ENCODE measurements around the gene CPSF3.

CPSF3 gene

GRCh38 chr2:9422321-9423099 lies 944 bp upstream of the CPSF3 start:
- H3K18ac ChIP-seq (ENCODE audit: low read length): peak overlapping the region; percentile 95
- H2AK5ac ChIP-seq (ENCODE audit: low read depth, low read length): no peak overlapping the region
- peaks cover 7% of the 10 kb centered on the region for H3K79me1 ChIP-seq (ENCODE audit: low read depth, low read length)
- H3K4me2 ChIP-seq (ENCODE audit: insufficient read depth, low read length, poor library complexity, severe bottlenecking): peak overlapping the region; percentile 92
- no peak overlapping the region for H2BK12ac ChIP-seq (ENCODE audit: low read length)
- H3K4me1 ChIP-seq (ENCODE audit: control insufficient read depth in 2 of 2, insufficient read depth in 1 of 2, low read depth in 1 of 2, low read length in 2 of 2): peaks cover 11 to 13% of the 10 kb centered on the region in 2 donors
- no peak overlapping the region for H3K4ac ChIP-seq (ENCODE audit: low read length)
- H3K9ac ChIP-seq (ENCODE audit: low read depth, low read length, poor library complexity): peak overlapping the region; percentile 82
- H2BK120ac ChIP-seq (ENCODE audit: low read depth, low read length): no peak overlapping the region
- peak overlapping the region; percentile 88 for H2AFZ ChIP-seq (ENCODE audit: low read length)
- H3K9me3 ChIP-seq (replicated peaks in 1 of 2; ENCODE audit: control insufficient read depth in 2 of 2, insufficient read depth in 1 of 2, low read depth in 1 of 2, low read length in 2 of 2): no peaks in the 10 kb centered on the region
- peak overlapping the region; percentile 32 for H3K23ac ChIP-seq (ENCODE audit: low read depth, low read length, poor library complexity)
- H3K27me3 ChIP-seq (ENCODE audit: control insufficient read depth in 3 of 3, insufficient read depth in 3 of 3, low read depth in 1 of 3, low read length in 3 of 3): no peaks in the 10 kb centered on the region
- peak; percentile 27 for DNase-seq (ENCODE audit: low spot score)
- WGBS, 2 donors (ENCODE audit: extremely low coverage in 2 of 2, insufficient read length in 2 of 2, insufficient replicate concordance in 1 of 2): no CpG with 5 or more reads among the region's 42 CpGs
- peak overlapping the region; percentile 43 for H2BK5ac ChIP-seq (ENCODE audit: low read length)
- H3K14ac ChIP-seq (ENCODE audit: low read length): no peak overlapping the region
- peaks cover 1 to 32% of the 10 kb centered on the region in 2 donors for H3K36me3 ChIP-seq (replicated peaks in 1 of 2; ENCODE audit: control insufficient read depth in 2 of 2, insufficient read depth in 2 of 2, low read length in 2 of 2)
- H4K8ac ChIP-seq (ENCODE audit: low read depth, low read length): no peak overlapping the region
- no peak overlapping the region for H4K91ac ChIP-seq (ENCODE audit: low read depth, low read length, poor library complexity)
- H3K4me3 ChIP-seq (ENCODE audit: low read length in 2 of 2): peak overlapping the region; percentile 76 to 93
- H2BK15ac ChIP-seq (ENCODE audit: low read length): no peak overlapping the region
- no peak overlapping the region for H3K27ac ChIP-seq (replicated peaks; ENCODE audit: low read length)

DNA sequence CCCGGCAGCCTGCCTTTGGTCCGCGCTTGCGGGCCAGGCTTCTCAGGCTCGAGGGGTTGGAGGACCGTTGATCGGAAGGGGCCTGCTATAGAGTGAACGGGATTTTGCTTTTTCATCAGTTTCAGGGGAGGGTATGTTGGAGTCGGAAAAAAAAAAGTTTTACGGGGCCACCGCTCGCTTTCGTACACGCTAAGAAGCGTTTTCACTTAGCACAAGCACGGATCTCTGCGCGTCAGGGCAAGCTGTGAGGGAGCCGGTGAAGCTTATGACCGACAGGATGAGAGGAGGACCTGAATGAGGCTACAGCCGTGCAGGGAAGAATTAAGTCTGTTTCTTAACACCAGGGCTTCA lies 443 bp downstream of the CPSF3 start:
- Histone ChIP-seq H3K18ac (ENCODE audit: low read length) (peak overlapping the region; percentile 97), H3K27ac (replicated peaks; ENCODE audit: low read length) (peak overlapping the region; percentile 87), H3K9me3 (replicated peaks in 1 of 2; ENCODE audit: control insufficient read depth in 2 of 2, insufficient read depth in 1 of 2, low read depth in 1 of 2, low read length in 2 of 2) (no peaks in the 10 kb centered on the region), H4K8ac (ENCODE audit: low read depth, low read length) (no peak overlapping the region), H3K14ac (ENCODE audit: low read length) (no peak overlapping the region), H3K4ac (ENCODE audit: low read length) (no peak overlapping the region), H3K79me1 (ENCODE audit: low read depth, low read length) (peaks cover 7% of the 10 kb centered on the region), H2BK15ac (ENCODE audit: low read length) (peak overlapping the region; percentile 49), H3K4me1 (ENCODE audit: control insufficient read depth in 2 of 2, insufficient read depth in 1 of 2, low read depth in 1 of 2, low read length in 2 of 2) (peaks cover 11 to 13% of the 10 kb centered on the region in 2 donors), H2BK5ac (ENCODE audit: low read length) (peak overlapping the region; percentile 43), H2BK12ac (ENCODE audit: low read length) (no peak overlapping the region), H3K4me3 (ENCODE audit: low read length in 2 of 2) (peak overlapping the region; percentile 76 to 94), H3K9ac (ENCODE audit: low read depth, low read length, poor library complexity) (peak overlapping the region; percentile 97), H4K91ac (ENCODE audit: low read depth, low read length, poor library complexity) (no peak overlapping the region), H3K36me3 (replicated peaks in 1 of 2; ENCODE audit: control insufficient read depth in 2 of 2, insufficient read depth in 2 of 2, low read length in 2 of 2) (peaks cover 3 to 33% of the 10 kb centered on the region in 2 donors), H2AFZ (ENCODE audit: low read length) (peak overlapping the region; percentile 88), H2BK120ac (ENCODE audit: low read depth, low read length) (peak overlapping the region; percentile 23), H3K4me2 (ENCODE audit: insufficient read depth, low read length, poor library complexity, severe bottlenecking) (peak overlapping the region; percentile 92), H3K27me3 (ENCODE audit: control insufficient read depth in 3 of 3, insufficient read depth in 3 of 3, low read depth in 1 of 3, low read length in 3 of 3) (no peaks in the 10 kb centered on the region), H2AK5ac (ENCODE audit: low read depth, low read length) (no peak overlapping the region), H3K23ac (ENCODE audit: low read depth, low read length, poor library complexity) (peak overlapping the region; percentile 82)
- DNase-seq (ENCODE audit: low spot score): no peak
- no CpG with 5 or more reads among the region's 21 CpGs for WGBS, 2 donors (ENCODE audit: extremely low coverage in 2 of 2, insufficient read length in 2 of 2, insufficient replicate concordance in 1 of 2)

- Histone ChIP-seq H3K18ac (ENCODE audit: low read length) (no peak overlapping the region), H2BK12ac (ENCODE audit: low read length) (no peak overlapping the region), H3K9ac (ENCODE audit: low read depth, low read length, poor library complexity) (no peak overlapping the region), H2AFZ (ENCODE audit: low read length) (no peak overlapping the region), H2BK5ac (ENCODE audit: low read length) (peak overlapping the region; percentile 43), H3K36me3 (replicated peaks in 1 of 2; ENCODE audit: control insufficient read depth in 2 of 2, insufficient read depth in 2 of 2, low read length in 2 of 2) (peaks cover 5 to 40% of the 10 kb centered on the region in 2 donors), H4K91ac (ENCODE audit: low read depth, low read length, poor library complexity) (no peak overlapping the region), H3K79me1 (ENCODE audit: low read depth, low read length) (peaks cover 7% of the 10 kb centered on the region), H3K27me3 (ENCODE audit: control insufficient read depth in 3 of 3, insufficient read depth in 3 of 3, low read depth in 1 of 3, low read length in 3 of 3) (no peaks in the 10 kb centered on the region), H2AK5ac (ENCODE audit: low read depth, low read length) (no peak overlapping the region), H3K9me3 (replicated peaks in 1 of 2; ENCODE audit: control insufficient read depth in 2 of 2, insufficient read depth in 1 of 2, low read depth in 1 of 2, low read length in 2 of 2) (no peaks in the 10 kb centered on the region), H3K4me3 (ENCODE audit: low read length in 2 of 2) (peak overlapping the region; percentile 76 to 94), H3K27ac (replicated peaks; ENCODE audit: low read length) (no peak overlapping the region), H3K23ac (ENCODE audit: low read depth, low read length, poor library complexity) (no peak overlapping the region), H4K8ac (ENCODE audit: low read depth, low read length) (no peak overlapping the region), H3K4me2 (ENCODE audit: insufficient read depth, low read length, poor library complexity, severe bottlenecking) (peak overlapping the region; percentile 92), H2BK120ac (ENCODE audit: low read depth, low read length) (no peak overlapping the region), H3K4ac (ENCODE audit: low read length) (no peak overlapping the region), H3K14ac (ENCODE audit: low read length) (no peak overlapping the region), H2BK15ac (ENCODE audit: low read length) (no peak overlapping the region), H3K4me1 (ENCODE audit: control insufficient read depth in 2 of 2, insufficient read depth in 1 of 2, low read depth in 1 of 2, low read length in 2 of 2) (peaks cover 11 to 13% of the 10 kb centered on the region in 2 donors)
- no CpG with 5 or more reads among the region's 11 CpGs for WGBS, 2 donors (ENCODE audit: extremely low coverage in 2 of 2, insufficient read length in 2 of 2, insufficient replicate concordance in 1 of 2)
- DNase-seq (ENCODE audit: low spot score): no peak
Observed at GRCh38 chr2:9424447-9425164, 1.2 kb downstream of the CPSF3 start.

GRCh38 chr2:9428965-9429577 lies 5.6 kb downstream of the CPSF3 start:
- no peak overlapping the region for H2AK5ac ChIP-seq (ENCODE audit: low read depth, low read length)
- no peak overlapping the region for H3K9ac ChIP-seq (ENCODE audit: low read depth, low read length, poor library complexity)
- H4K91ac ChIP-seq (ENCODE audit: low read depth, low read length, poor library complexity): no peak overlapping the region
- no peak for DNase-seq (ENCODE audit: low spot score)
- H3K9me3 ChIP-seq (replicated peaks in 1 of 2; ENCODE audit: control insufficient read depth in 2 of 2, insufficient read depth in 1 of 2, low read depth in 1 of 2, low read length in 2 of 2): no peaks in the 10 kb centered on the region
- no peak overlapping the region for H2BK120ac ChIP-seq (ENCODE audit: low read depth, low read length)
- H3K4me1 ChIP-seq (ENCODE audit: control insufficient read depth in 2 of 2, insufficient read depth in 1 of 2, low read depth in 1 of 2, low read length in 2 of 2): peaks cover 4 to 7% of the 10 kb centered on the region in 2 donors
- H3K79me1 ChIP-seq (ENCODE audit: low read depth, low read length): peaks cover 2% of the 10 kb centered on the region
- H3K27ac ChIP-seq (replicated peaks; ENCODE audit: low read length): no peak overlapping the region
- no peak overlapping the region for H2BK12ac ChIP-seq (ENCODE audit: low read length)
- H3K14ac ChIP-seq (ENCODE audit: low read length): no peak overlapping the region
- H3K18ac ChIP-seq (ENCODE audit: low read length): no peak overlapping the region
- H3K23ac ChIP-seq (ENCODE audit: low read depth, low read length, poor library complexity): no peak overlapping the region
- H3K36me3 ChIP-seq (replicated peaks in 1 of 2; ENCODE audit: control insufficient read depth in 2 of 2, insufficient read depth in 2 of 2, low read length in 2 of 2): peaks cover 17 to 85% of the 10 kb centered on the region in 2 donors
- no peak overlapping the region for H4K8ac ChIP-seq (ENCODE audit: low read depth, low read length)
- H3K4ac ChIP-seq (ENCODE audit: low read length): no peak overlapping the region
- WGBS, 2 donors (ENCODE audit: extremely low coverage in 2 of 2, insufficient read length in 2 of 2, insufficient replicate concordance in 1 of 2): no CpG with 5 or more reads among the region's 5 CpGs
- H2AFZ ChIP-seq (ENCODE audit: low read length): no peak overlapping the region
- H2BK15ac ChIP-seq (ENCODE audit: low read length): no peak overlapping the region
- H3K4me3 ChIP-seq (ENCODE audit: low read length in 2 of 2): no peak overlapping the region
- H3K27me3 ChIP-seq (ENCODE audit: control insufficient read depth in 3 of 3, insufficient read depth in 3 of 3, low read depth in 1 of 3, low read length in 3 of 3): no peaks in the 10 kb centered on the region
- no peak overlapping the region for H2BK5ac ChIP-seq (ENCODE audit: low read length)
- H3K4me2 ChIP-seq (ENCODE audit: insufficient read depth, low read length, poor library complexity, severe bottlenecking): no peak overlapping the region
